KOPT-K1 (cell line): ENCODE data around the gene SLCO3A1.

ENCODE experiments used
- H3K27ac ChIP-seq: fragments of 200-600 bp; sonication (generic); 2 replicates; pipeline ENCODE4 v1.5.1; 2016; ENCODE audit warnings: antibody characterized with exemption, mild to moderate bottlenecking, low read depth, low read length; ENCODE audit not compliant: poor library complexity, severe bottlenecking
- H3K36me3 ChIP-seq: fragments of 200-600 bp; sonication (generic); 2 replicates; pipeline ENCODE4 v1.5.1; 2017; ENCODE audit warnings: antibody characterized with exemption, mild to moderate bottlenecking, low read length, moderate library complexity; ENCODE audit not compliant: insufficient read depth
- H3K9me3 ChIP-seq: fragments of 200-600 bp; sonication (generic); 2 replicates; pipeline ENCODE4 v1.5.1; 2017; ENCODE audit warnings: antibody characterized with exemption, low read length, mild to moderate bottlenecking; ENCODE audit not compliant: insufficient read depth, poor library complexity, severe bottlenecking

The SLCO3A1 gene

GRCh38 chr15:91853511-91853947 is at the start of gene SLCO3A1:
TSS of gene SLCO3A1 (plus strand) at chr15:91853708.
- H3K27ac ChIP-seq: peak within 1 kb of the TSS; percentile 56
- H3K9me3 ChIP-seq: no peaks in the 10 kb centered on the region
- H3K36me3 ChIP-seq: no peaks in the 10 kb centered on the region

- Histone ChIP-seq H3K9me3 (no peaks in the 10 kb centered on the region), H3K27ac (no peak overlapping the region), H3K36me3 (no peaks in the 10 kb centered on the region)
These were observed 46.4 kb upstream of the SLCO3A1 start for GRCh38 chr15:91807122-91807521.

- peaks cover 10% of the 10 kb centered on the region for H3K9me3 ChIP-seq
- no peak overlapping the region for H3K27ac ChIP-seq
- H3K36me3 ChIP-seq: no peaks in the 10 kb centered on the region
These were observed 39.6 kb upstream of the SLCO3A1 start for GRCh38 chr15:91813924-91814323.

GRCh38 chr15:91816942-91817341 is 36.6 kb upstream of the SLCO3A1 start:
- Histone ChIP-seq H3K9me3 (peaks cover 10% of the 10 kb centered on the region), H3K36me3 (no peaks in the 10 kb centered on the region), H3K27ac (no peak overlapping the region)

- Histone ChIP-seq H3K27ac (no peak overlapping the region), H3K9me3 (no peaks in the 10 kb centered on the region), H3K36me3 (no peaks in the 10 kb centered on the region)
These were observed 32.0 kb upstream of the SLCO3A1 start for GRCh38 chr15:91821458-91821857.

GRCh38 chr15:91824256-91824655 is 29.3 kb upstream of the SLCO3A1 start:
- H3K9me3 ChIP-seq: no peaks in the 10 kb centered on the region
- no peaks in the 10 kb centered on the region for H3K36me3 ChIP-seq
- H3K27ac ChIP-seq: no peak overlapping the region

GRCh38 chr15:91826443-91826842 is 27.1 kb upstream of the SLCO3A1 start:
- Histone ChIP-seq H3K9me3 (no peaks in the 10 kb centered on the region), H3K27ac (no peak overlapping the region), H3K36me3 (no peaks in the 10 kb centered on the region)

GRCh38 chr15:91833056-91833455 is 20.5 kb upstream of the SLCO3A1 start:
- H3K9me3 ChIP-seq: no peaks in the 10 kb centered on the region
- no peak overlapping the region for H3K27ac ChIP-seq
- no peaks in the 10 kb centered on the region for H3K36me3 ChIP-seq

- Histone ChIP-seq H3K36me3 (no peaks in the 10 kb centered on the region), H3K9me3 (peaks cover 3% of the 10 kb centered on the region), H3K27ac (no peak overlapping the region)
These were observed 13.6 kb upstream of the SLCO3A1 start for GRCh38 chr15:91839867-91840266.

- peaks cover 3% of the 10 kb centered on the region for H3K9me3 ChIP-seq
- no peaks in the 10 kb centered on the region for H3K36me3 ChIP-seq
- H3K27ac ChIP-seq: no peak overlapping the region
These were observed 11.6 kb upstream of the SLCO3A1 start for GRCh38 chr15:91841861-91842260.

- H3K27ac ChIP-seq: no peak overlapping the region
- no peaks in the 10 kb centered on the region for H3K36me3 ChIP-seq
- peaks cover 3% of the 10 kb centered on the region for H3K9me3 ChIP-seq
These were observed 9.2 kb upstream of the SLCO3A1 start for GRCh38 chr15:91844341-91844740.

- H3K9me3 ChIP-seq: peaks cover 3% of the 10 kb centered on the region
- H3K27ac ChIP-seq: no peak overlapping the region
- H3K36me3 ChIP-seq: no peaks in the 10 kb centered on the region
These were observed 8.6 kb upstream of the SLCO3A1 start for GRCh38 chr15:91844928-91845327.

- H3K36me3 ChIP-seq: no peaks in the 10 kb centered on the region
- no peak overlapping the region for H3K27ac ChIP-seq
- H3K9me3 ChIP-seq: peaks cover 3% of the 10 kb centered on the region
These were observed 7.8 kb upstream of the SLCO3A1 start for GRCh38 chr15:91845720-91846119.

- H3K36me3 ChIP-seq: no peaks in the 10 kb centered on the region
- no peaks in the 10 kb centered on the region for H3K9me3 ChIP-seq
- no peak overlapping the region for H3K27ac ChIP-seq
These were observed 4.3 kb upstream of the SLCO3A1 start for GRCh38 chr15:91849180-91849579.

- no peaks in the 10 kb centered on the region for H3K36me3 ChIP-seq
- no peak overlapping the region for H3K27ac ChIP-seq
- H3K9me3 ChIP-seq: no peaks in the 10 kb centered on the region
These were observed 3.8 kb upstream of the SLCO3A1 start for GRCh38 chr15:91849749-91850161.

GRCh38 chr15:91852741-91853510 is 582 bp upstream of the SLCO3A1 start:
- no peaks in the 10 kb centered on the region for H3K36me3 ChIP-seq
- peak overlapping the region; percentile 56 for H3K27ac ChIP-seq
- H3K9me3 ChIP-seq: no peaks in the 10 kb centered on the region
